OCI-LY7 (cell line): ENCODE measurements around the gene PACSIN2.

Experiments used
- EZH2phosphoT487 ChIP-seq: fragments of 200-600 bp; sonication (generic); IDR thresholded peaks from 2 replicates; pipeline ENCODE4 v1.6.1; 2018; ENCODE audit warnings: low read depth, borderline replicate concordance, mild to moderate bottlenecking, mixed run types, antibody characterized with exemption, low read length, moderate library complexity, mixed read lengths
- TF ChIP-seq, protein P1 (sequence below): fragments of 200-600 bp; sonication (generic); conservative IDR thresholded peaks from 2 replicates; pipeline ENCODE4 v1.5.1; 2014; ENCODE audit warnings: mild to moderate bottlenecking, antibody characterized with exemption, low read length, moderate library complexity, mixed read lengths

DNA sequence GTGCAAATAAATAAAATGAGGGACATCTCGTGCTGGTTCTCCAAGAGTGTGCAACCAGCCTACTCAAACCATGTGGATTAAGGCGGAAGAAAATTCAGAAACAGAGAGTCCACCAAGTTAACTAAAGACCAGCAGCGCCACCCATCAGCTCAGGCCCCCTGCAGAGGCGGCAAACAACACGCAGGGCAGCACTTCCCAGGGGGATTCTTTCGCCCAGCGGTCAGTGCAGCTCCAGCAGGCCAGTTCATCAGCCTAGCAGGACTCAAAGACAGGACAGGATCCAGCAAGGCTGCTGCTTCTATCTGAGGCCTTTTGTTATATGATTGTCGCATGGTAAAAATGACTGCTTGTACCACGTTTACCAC, 51.7 kb downstream of the PACSIN2 start:
- TF ChIP-seq, protein P1, sequence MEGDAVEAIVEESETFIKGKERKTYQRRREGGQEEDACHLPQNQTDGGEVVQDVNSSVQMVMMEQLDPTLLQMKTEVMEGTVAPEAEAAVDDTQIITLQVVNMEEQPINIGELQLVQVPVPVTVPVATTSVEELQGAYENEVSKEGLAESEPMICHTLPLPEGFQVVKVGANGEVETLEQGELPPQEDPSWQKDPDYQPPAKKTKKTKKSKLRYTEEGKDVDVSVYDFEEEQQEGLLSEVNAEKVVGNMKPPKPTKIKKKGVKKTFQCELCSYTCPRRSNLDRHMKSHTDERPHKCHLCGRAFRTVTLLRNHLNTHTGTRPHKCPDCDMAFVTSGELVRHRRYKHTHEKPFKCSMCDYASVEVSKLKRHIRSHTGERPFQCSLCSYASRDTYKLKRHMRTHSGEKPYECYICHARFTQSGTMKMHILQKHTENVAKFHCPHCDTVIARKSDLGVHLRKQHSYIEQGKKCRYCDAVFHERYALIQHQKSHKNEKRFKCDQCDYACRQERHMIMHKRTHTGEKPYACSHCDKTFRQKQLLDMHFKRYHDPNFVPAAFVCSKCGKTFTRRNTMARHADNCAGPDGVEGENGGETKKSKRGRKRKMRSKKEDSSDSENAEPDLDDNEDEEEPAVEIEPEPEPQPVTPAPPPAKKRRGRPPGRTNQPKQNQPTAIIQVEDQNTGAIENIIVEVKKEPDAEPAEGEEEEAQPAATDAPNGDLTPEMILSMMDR: no peak
- TF ChIP-seq EZH2phosphoT487: no peak
